GM21447 (cell line): ENCODE measurements around the gene CCR6.

ENCODE experiments used
- ATAC-seq: cut with Tn5 transposase; IDR thresholded peaks from one replicate; pipeline ENCODE4 v1.9.1; 2021; ENCODE audit not compliant: unreplicated experiment

CCR6 gene

DNA sequence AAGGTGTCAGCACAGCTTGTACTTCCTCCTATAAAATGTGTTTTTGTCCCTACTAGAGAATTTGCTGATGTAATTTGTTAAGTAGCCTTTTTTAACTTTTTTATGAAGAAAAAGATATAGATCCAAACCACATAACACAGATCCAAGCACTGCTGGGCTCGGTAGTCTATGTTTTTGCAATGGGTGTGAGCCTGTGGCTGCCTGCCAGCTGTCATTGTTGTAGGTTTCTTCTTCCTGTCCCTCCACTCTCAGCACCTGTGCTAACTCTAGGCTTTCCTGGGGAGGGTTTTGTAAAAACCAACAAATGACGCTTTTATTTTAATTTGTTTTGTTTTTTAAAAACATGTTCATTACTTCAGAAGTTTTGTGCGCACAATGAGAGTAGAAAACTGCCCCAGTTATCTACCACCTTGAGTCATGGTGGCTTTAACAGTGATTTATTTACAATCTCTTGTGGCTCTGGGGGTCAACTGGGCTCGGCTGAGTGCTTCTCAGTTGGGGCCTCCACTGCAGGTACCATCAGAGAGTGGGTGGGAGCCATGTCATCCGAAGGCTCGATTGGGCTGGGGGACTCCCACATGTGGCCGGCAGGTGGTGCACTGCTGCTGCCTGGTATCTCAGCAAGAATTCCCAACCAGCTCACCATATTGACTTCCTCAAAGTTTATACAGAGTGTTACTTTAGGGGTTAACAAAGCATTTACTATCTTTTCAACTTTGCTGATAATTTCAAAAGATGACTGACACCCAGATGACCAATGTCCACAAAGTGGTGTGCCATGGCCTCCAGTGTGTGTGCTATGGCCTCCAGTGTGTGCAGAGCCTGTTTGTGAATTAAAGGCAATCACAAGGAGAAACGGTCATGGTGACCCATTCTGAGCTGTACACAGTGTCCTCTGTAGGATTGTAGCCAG is 3.0 kb upstream of the CCR6 start:
- no peak for ATAC-seq

DNA sequence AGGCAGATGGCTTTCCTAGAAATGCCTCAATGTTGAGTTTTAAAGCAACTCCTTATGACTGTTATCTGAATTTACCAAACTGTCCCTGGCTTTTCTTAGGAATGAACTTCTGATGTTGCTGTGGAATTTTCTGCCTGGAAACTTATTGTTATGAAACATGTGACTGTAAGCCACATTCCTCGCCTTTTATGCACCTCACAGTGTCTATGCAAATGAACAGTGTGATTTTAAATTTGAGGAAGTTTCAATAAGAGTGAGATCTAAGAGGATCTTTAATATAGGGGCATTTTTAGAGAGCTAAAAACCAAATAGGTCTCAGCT is 2.4 kb upstream of the CCR6 start:
- no peak for ATAC-seq

DNA sequence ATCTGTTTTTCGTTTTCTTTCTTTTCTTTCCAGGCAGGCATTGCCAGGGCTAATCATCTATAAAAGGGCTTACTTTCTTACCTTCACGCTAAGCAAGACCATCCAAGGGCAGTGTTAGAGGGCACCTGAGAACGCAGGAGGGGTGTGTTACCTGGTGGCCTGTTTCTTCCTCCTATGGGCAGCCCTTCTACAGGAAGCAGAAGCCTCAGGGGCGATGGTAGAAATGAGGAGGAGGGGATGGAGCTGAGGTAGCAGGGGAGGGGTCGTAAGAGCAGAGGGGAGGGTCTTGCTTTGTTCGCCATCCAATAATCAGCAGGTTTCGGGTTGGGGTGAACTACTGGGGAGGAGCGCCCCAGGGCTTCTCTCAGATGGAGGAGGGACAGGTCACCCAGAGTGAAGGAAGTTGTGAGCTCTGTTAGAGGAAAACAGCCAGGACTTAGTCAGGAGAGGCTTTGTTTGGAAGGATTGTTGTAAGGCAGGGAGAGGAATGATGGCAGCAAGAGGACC is 1.5 kb upstream of the CCR6 start:
- ATAC-seq, result no peak

DNA sequence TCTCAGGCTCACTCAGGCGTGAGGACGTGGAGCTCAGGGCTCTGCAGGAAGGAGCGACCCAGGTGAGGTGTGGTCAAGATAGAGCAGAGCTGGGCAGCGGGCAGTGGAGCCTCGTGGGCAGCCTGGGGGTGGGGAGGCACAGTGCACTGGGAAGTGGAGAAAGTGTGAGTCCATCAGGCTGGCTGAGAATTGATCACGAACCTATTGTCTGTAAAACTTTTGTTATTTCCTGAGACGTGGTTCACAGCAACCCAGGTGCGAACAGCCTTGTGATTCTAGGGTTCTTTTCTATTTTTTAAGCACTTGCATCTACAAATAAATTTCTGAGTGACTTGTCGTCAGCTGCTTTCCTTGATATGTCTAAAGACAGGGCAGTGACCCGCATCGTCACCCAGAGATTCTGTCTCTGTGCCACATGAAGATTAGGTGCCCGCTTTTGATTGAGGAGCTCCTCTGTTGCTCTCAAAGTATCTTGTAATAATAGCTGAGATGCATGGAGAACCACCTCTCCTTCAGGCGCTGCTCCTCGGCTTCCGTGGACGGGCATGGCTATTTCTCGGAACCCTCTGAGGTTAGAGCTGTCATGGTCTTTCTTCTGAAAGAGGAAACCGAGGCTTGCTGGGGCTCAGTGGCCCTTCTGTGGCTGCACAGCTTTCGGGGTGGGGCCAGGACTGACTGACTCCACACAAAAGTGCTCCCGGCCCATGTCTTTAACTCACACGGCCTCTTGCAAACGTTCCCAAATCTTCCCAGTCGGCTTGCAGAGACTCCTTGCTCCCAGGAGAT is 662 bp upstream of the CCR6 start:
- ATAC-seq, result peak; percentile 48

DNA sequence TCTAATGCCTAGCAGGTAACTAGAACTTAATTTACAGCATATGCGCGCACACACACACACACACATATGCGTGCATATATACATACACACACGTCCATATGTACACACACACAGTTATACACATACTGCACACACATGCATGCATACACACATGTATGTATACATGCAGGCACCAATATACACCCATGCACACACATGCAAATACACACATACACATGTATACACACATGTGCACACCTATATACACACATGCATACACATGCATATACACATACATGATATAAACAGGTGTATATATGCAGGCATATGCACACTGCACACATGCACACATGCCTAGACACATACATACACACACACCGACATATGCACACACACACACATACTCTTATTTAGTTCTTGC is 1.9 kb downstream of the CCR6 start:
- ATAC-seq, result no peak

- no peak for ATAC-seq
These were observed 2.5 kb downstream of the CCR6 start for GRCh38 chr6:167125410-167125809.

DNA sequence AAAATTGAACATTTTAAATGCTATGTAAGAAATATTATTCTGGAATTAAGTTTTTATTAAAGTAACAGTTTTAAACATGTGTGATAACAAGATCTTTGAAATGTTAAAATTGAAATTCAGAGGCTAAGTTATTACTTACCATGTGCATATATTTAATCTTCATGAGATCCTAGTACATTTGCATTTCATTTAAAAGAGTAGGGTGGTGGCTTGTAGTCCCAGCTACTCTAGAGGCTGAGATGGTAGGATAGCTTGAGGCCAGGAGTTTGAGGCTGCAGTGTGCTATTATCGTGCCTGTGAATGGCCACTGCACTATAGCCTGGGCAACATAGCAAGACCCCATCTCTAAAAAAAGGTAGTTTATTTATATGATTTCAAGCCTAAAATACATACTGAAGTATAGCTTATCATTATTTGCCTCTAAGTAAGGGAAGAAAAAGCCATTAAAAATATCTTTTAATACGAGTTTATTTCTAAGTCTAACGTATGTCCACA is 3.0 kb downstream of the CCR6 start:
- ATAC-seq, result no peak

DNA sequence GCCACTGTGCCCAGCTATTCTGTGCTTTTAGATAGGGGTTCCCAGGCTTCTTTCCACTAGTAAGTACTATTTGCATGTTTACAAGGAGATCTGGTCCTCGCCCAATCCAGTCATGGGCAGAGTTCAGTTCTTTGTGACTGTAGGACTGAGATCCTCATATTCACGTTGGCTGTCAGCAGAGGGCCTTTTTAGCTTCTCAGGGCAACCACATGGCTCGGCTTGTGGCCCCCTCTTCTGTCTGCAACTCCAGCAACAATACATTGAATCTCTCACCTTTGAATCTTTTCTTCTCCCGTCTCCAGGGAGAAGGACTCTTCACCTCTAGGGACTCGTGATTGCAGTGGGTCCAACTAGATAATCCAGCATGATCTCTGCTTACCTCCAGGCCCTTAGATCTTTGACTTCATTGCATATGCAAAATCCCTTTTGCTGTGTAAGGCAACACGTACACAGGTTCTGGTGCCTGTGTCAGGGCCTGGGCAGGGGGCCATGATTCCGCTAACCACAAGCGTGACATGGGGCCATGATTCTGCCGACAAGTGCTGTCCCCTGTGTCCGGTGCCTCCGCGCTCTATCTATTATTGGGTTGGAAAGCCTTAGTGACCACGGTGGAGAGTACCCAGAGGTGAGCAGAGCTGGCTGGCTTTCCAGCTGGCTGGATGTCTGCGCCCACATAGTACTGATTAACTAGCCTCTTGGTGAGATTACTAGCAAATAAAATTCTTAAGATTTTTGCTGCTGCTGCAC is 5.1 kb downstream of the CCR6 start:
- no peak for ATAC-seq

DNA sequence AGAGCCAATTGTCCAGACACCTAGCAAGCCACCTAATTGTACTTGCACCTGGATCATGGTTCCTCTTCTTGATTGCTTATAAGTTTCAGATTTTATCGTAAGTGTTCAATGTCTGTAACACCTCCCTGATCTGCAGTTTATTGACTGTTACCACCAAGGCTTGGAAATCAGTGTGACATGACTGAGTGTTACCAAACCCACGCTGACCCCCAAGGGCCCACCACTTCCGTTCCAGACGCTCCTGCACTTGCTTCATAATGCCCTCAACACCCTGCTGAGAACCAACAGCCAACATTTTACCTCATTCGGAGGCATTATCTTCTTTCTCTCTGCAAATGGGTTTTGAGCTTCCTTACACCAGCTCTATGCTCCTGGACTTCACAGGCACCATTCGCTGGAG is 6.3 kb downstream of the CCR6 start:
- no peak for ATAC-seq

GRCh38 chr6:167129562-167129961 is 6.7 kb downstream of the CCR6 start:
- ATAC-seq, result no peak

GRCh38 chr6:167130008-167130677 is 7.2 kb downstream of the CCR6 start:
- ATAC-seq, result peak; percentile 60

- no peak for ATAC-seq
These were observed 8.1 kb downstream of the CCR6 start for GRCh38 chr6:167130712-167131684.

DNA sequence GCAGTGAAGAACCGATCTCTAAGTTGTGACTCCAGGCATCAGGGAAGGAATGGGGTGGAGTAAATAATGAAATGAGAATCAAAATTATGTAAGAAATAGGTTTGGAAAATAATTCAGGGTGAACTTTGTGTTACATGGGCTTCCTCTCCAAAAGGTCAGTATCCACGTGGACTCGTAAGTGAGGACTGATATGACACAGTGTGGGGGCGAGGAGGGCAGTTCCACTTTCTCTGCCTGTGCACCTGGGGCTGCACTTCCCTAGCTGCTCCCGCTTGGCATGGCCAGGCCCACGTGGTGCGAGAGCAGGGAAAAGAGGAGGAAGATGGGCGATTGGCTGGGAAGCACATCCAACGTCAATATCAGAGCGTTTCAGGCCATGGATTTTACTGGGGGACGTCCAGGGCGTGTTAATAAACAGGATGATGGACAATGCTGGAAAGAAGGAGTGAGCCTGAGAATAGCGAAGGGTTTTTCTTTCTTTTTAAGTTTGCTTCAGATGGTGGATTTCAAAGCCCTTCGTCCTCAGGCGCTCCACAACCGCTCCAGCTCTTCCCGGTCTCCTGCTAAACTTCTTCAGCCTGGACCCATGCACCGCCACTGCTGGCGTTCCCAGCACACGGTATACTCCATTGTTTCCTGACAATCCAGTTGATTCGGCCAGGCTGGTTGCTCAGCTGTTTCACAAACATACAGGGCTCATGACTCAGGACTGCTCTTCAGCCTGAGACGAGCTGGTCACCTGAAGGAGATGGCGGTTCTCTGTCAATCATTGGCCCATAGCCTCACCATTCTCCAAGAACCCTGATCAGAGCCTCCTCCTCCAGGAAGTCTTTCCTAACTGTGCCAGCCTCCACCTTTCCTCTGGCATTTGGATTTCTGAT is 11.8 kb downstream of the CCR6 start:
- no peak for ATAC-seq

DNA sequence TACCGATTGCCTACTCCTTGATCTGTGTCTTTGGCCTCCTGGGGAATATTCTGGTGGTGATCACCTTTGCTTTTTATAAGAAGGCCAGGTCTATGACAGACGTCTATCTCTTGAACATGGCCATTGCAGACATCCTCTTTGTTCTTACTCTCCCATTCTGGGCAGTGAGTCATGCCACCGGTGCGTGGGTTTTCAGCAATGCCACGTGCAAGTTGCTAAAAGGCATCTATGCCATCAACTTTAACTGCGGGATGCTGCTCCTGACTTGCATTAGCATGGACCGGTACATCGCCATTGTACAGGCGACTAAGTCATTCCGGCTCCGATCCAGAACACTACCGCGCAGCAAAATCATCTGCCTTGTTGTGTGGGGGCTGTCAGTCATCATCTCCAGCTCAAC is 13.5 kb downstream of the CCR6 start:
- ATAC-seq, result no peak

GRCh38 chr6:167137081-167137480 is 14.2 kb downstream of the CCR6 start:
- no peak for ATAC-seq

- ATAC-seq, result no peak
These were observed 15.0 kb downstream of the CCR6 start for GRCh38 chr6:167137881-167138280.

GRCh38 chr6:167139761-167140160 is 16.9 kb downstream of the CCR6 start:
- ATAC-seq, result no peak
